Panc1 (cell line): ENCODE data around the gene TMEM50B.

Experiments used
- POLR2AphosphoS5 ChIP-seq: IDR thresholded peaks from 2 replicates; pipeline ENCODE4 v1.6.1; 2012; ENCODE audit warnings: mild to moderate bottlenecking, low read depth, low read length, moderate library complexity
- SIN3A ChIP-seq: IDR thresholded peaks from 2 replicates; pipeline ENCODE4 v1.6.1; 2012; ENCODE audit warnings: low read depth, mild to moderate bottlenecking, low read length, moderate library complexity, borderline replicate concordance; ENCODE audit not compliant: insufficient read depth
- TF ChIP-seq, protein P1 (sequence below): fragments of 450-650 bp; IDR thresholded peaks from 2 replicates; pipeline ENCODE4 v1.5.1; 2017; ENCODE audit warnings: mild to moderate bottlenecking
- TF ChIP-seq, protein P2 (sequence below), 2 experiments: IDR thresholded peaks; 2 replicates each; pipeline ENCODE4 v1.6.1; 2011 to 2012; ENCODE audit warnings: low read depth in 2 of 2, control low read depth in 1 of 2, low read length in 1 of 2, mild to moderate bottlenecking in 1 of 2, moderate library complexity in 1 of 2; ENCODE audit not compliant: insufficient read depth in 1 of 2

- no peak for TF ChIP-seq POLR2AphosphoS5
- TF ChIP-seq, protein P1, sequence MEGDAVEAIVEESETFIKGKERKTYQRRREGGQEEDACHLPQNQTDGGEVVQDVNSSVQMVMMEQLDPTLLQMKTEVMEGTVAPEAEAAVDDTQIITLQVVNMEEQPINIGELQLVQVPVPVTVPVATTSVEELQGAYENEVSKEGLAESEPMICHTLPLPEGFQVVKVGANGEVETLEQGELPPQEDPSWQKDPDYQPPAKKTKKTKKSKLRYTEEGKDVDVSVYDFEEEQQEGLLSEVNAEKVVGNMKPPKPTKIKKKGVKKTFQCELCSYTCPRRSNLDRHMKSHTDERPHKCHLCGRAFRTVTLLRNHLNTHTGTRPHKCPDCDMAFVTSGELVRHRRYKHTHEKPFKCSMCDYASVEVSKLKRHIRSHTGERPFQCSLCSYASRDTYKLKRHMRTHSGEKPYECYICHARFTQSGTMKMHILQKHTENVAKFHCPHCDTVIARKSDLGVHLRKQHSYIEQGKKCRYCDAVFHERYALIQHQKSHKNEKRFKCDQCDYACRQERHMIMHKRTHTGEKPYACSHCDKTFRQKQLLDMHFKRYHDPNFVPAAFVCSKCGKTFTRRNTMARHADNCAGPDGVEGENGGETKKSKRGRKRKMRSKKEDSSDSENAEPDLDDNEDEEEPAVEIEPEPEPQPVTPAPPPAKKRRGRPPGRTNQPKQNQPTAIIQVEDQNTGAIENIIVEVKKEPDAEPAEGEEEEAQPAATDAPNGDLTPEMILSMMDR: no peak
- TF ChIP-seq, protein P2, sequence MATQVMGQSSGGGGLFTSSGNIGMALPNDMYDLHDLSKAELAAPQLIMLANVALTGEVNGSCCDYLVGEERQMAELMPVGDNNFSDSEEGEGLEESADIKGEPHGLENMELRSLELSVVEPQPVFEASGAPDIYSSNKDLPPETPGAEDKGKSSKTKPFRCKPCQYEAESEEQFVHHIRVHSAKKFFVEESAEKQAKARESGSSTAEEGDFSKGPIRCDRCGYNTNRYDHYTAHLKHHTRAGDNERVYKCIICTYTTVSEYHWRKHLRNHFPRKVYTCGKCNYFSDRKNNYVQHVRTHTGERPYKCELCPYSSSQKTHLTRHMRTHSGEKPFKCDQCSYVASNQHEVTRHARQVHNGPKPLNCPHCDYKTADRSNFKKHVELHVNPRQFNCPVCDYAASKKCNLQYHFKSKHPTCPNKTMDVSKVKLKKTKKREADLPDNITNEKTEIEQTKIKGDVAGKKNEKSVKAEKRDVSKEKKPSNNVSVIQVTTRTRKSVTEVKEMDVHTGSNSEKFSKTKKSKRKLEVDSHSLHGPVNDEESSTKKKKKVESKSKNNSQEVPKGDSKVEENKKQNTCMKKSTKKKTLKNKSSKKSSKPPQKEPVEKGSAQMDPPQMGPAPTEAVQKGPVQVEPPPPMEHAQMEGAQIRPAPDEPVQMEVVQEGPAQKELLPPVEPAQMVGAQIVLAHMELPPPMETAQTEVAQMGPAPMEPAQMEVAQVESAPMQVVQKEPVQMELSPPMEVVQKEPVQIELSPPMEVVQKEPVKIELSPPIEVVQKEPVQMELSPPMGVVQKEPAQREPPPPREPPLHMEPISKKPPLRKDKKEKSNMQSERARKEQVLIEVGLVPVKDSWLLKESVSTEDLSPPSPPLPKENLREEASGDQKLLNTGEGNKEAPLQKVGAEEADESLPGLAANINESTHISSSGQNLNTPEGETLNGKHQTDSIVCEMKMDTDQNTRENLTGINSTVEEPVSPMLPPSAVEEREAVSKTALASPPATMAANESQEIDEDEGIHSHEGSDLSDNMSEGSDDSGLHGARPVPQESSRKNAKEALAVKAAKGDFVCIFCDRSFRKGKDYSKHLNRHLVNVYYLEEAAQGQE (IDR thresholded peaks at IDR 0.05; ENCODE audit: insufficient read depth in 1 of 2, low read depth in 2 of 2, low read length in 1 of 2): no peak
- no peak for TF ChIP-seq SIN3A
Observed at GRCh38 chr21:33518899-33519298, 39.1 kb upstream of the TMEM50B start.
